Uterus (tissue), 4 donors: ENCODE results near the gene ABCG4. TPM values are rescaled to one million over a fixed set of nuclear protein-coding genes. Genes with fewer than 3 reads are reported as not detected.

Experiments
- DNase-seq, 2 donors: peaks; one replicate each; pipeline ENCODE4 v3.0.0-alpha.2; 2019 to 2020
- H3K27ac ChIP-seq, 2 donors: fragments of 200-600 bp; sonication (generic); 1 replicate in 1 of 2; 2 replicates in 1 of 2; pipeline ENCODE4 v1.5.1; 2016 to 2018
- H3K27me3 ChIP-seq, 2 donors: fragments of 200-600 bp; sonication (generic); one replicate each; pipeline ENCODE4 v1.5.1; 2018 to 2019; ENCODE audit warnings: control low read depth in 1 of 2
- H3K36me3 ChIP-seq, 2 donors: fragments of 200-600 bp; sonication (generic); one replicate each; pipeline ENCODE4 v1.5.1; 2019; ENCODE audit warnings: control low read depth in 1 of 2
- H3K4me1 ChIP-seq, 2 donors: fragments of 200-600 bp; sonication (generic); one replicate each; pipeline ENCODE4 v1.5.1; 2018 to 2019; ENCODE audit warnings: control low read depth in 1 of 2
- H3K4me3 ChIP-seq, 2 donors: fragments of 200-600 bp; sonication (generic); 1 replicate in 1 of 2; 2 replicates in 1 of 2; pipeline ENCODE4 v1.5.1; 2018 to 2019; ENCODE audit warnings: mild to moderate bottlenecking in 1 of 2
- H3K9me3 ChIP-seq, 2 donors: fragments of 200-600 bp; sonication (generic); one replicate each; pipeline ENCODE4 v1.5.1; 2019; ENCODE audit warnings: control low read depth in 1 of 2
- POLR2A ChIP-seq, 2 donors: fragments of 450-650 bp; IDR thresholded peaks; one replicate each; pipeline ENCODE4 v1.6.1; 2016; ENCODE audit warnings: antibody characterized with exemption in 2 of 2, mild to moderate bottlenecking in 1 of 2, moderate library complexity in 1 of 2
- intact Hi-C: fragments of 100-400 bp; cut with DNase I; formaldehyde crosslinking; loops from one replicate; pipeline ENCODE4 v1.15.1; 2023; ENCODE audit warnings: low total_unique reads
- total RNA-seq, 4 donors: library from RNA; depleted of rRNA in 3 of 4; stranded (reverse); fragments of >200 nt in 3 of 4; gene quantifications; one replicate each; pipeline versions ENCODE4 v1.1.0 to v1.2.4, GENCODE V29; 2014 to 2023
- TF ChIP-seq, protein P1 (sequence below), 4 experiments: fragments of 200-600 bp in 2 of 4; fragments of 450-650 bp in 2 of 4; sonication (generic) in 2 of 4; IDR thresholded peaks; one replicate each; pipeline ENCODE4 v1.5.1; 2016 to 2019; ENCODE audit warnings: antibody characterized with exemption in 4 of 4, mild to moderate bottlenecking in 2 of 4, moderate library complexity in 1 of 4
- donor health status: DM: yes; HTN: yes; CAD: no.

The ABCG4 gene
- total RNA-seq = 1 to 10 TPM in 1 of 4 donors, under 1 TPM in 1, not detected in 2; 0.55 to 2.7 TPM

DNA sequence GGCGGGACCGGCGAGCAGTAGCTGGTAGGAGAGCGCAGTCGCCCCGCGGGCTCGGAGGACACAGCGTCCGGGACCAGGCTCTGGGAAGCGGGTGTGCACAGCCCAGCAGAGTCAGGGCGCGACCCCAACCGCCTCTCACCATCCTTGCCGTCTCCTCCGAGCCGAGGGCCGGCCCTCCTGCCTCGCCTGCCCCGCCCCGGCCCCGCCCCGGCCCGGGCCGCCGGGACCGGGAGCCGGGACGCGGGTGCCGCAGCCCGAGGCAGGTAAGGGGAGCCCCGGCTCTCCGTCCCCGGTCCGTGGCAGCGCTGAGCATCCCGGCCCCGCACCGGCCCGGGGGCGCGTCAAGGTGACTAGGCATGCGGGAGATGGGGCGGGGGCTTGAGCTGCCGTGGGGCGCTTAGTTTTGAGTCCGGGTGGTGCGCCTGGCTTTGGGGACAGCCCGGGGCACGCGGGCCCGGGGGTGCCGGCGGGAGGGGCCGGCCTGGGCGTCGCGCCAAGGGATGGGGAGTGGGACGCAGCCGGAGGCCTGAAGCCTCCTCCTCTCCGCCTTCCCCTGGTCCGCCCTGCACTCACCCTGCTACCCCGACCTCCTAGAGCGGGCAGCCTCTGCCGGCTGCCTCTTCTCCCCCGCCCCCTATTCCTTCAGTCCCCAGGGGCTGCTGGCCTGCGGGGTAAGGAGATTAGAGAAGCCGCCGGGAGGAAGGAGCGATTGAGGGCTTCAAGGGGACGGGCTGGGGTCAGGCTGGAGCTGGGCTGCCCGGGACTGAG lies at the start of gene ABCG4:
Gene ABCG4, plus strand, starts transcription at position 35 of the 768 bp plus-strand sequence. CDS start 914 bp downstream, outside the sequence.
- intact Hi-C loops = no loop called here
- H3K27ac ChIP-seq = no peak within 1 kb of the TSS
- DNase-seq = no peak

DNA sequence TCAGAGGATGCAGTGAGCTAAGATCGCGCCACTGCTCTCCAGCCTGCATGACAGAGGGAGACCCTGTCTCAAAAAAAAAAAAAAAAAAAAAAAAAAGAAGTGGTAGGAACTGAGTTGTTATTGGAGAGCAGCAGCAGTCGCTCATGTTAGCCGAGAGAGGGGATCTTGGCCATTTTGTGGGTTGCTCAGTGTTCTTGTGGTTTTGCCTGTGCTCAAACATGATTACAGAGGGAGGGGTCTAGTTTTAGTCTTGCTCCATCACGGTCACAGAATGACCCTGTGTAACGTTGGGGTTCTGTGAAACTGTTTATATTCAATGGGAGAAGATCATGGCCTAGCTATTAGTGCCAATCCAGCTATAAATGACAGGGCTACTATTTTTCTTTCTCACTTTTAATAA lies 49.1 kb upstream of the ABCG4 start:
- TF ChIP-seq, protein P1, sequence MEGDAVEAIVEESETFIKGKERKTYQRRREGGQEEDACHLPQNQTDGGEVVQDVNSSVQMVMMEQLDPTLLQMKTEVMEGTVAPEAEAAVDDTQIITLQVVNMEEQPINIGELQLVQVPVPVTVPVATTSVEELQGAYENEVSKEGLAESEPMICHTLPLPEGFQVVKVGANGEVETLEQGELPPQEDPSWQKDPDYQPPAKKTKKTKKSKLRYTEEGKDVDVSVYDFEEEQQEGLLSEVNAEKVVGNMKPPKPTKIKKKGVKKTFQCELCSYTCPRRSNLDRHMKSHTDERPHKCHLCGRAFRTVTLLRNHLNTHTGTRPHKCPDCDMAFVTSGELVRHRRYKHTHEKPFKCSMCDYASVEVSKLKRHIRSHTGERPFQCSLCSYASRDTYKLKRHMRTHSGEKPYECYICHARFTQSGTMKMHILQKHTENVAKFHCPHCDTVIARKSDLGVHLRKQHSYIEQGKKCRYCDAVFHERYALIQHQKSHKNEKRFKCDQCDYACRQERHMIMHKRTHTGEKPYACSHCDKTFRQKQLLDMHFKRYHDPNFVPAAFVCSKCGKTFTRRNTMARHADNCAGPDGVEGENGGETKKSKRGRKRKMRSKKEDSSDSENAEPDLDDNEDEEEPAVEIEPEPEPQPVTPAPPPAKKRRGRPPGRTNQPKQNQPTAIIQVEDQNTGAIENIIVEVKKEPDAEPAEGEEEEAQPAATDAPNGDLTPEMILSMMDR (IDR thresholded peaks at IDR 0.05) = no peak
- no peak for TF ChIP-seq POLR2A (IDR thresholded peaks at IDR 0.05)
- Histone ChIP-seq H3K4me1 (peaks cover 0 to 12% of the 10 kb centered on the region in 2 donors), H3K27me3 (no peaks in the 10 kb centered on the region), H3K4me3 (no peak overlapping the region), H3K27ac (no peak overlapping the region), H3K9me3 (no peaks in the 10 kb centered on the region), H3K36me3 (no peaks in the 10 kb centered on the region)
- no peak for DNase-seq
- intact Hi-C loops = loop anchor here (10.0 kb wide), 1 partner anchor 235 kb away; the partner anchor contains the start of gene RNF26

More for the DNA sequence above, at the start of gene ABCG4:
- peak within 1 kb of the TSS; percentile 32 to 50 for H3K4me3 ChIP-seq
- H3K27me3 ChIP-seq = no peaks in the 10 kb centered on the region
- H3K36me3 ChIP-seq = no peaks in the 10 kb centered on the region
- H3K4me1 ChIP-seq = peaks cover 0 to 7% of the 10 kb centered on the region in 2 donors
- no peaks in the 10 kb centered on the region for H3K9me3 ChIP-seq
- TF ChIP-seq, protein P1 (IDR thresholded peaks at IDR 0.05) = no peak
- no peak for TF ChIP-seq POLR2A (IDR thresholded peaks at IDR 0.05)

DNA sequence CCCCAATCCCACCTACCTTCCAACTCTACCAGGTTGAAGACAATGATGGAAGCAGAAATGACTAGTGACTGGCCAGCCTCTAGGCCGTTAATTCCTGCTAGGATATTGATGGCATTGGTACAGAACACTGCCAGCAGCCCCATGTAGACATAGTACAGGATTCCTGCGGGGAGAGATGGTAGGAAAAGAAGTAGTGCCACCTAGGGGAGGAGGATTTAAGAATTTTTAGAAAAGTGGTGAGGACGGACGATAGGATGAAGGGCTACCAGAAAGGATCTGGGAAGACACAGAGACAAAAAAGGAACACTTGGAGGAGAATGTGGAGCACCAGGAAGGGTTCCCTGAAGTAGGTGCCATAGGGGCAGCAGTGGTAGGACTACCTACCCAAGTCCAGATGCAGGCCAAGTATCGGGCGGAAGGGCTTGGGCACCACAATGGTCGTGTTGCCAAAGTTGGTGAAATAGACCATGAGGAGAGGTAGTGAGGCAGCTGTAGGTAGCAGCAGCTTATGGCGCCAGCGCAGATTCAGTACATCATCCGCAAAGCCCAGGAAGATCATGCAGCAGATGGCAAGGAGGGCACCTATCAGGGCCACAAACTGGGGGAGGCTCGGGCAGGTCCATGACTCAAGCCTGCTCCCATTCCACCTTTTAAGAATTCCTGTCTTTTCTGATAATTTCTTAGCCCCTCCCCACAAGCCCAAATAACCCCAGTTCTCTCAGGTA lies 48.4 kb upstream of the ABCG4 start:
- no peak for DNase-seq
- intact Hi-C loops = no loop called here
- Histone ChIP-seq H3K27me3 (no peaks in the 10 kb centered on the region), H3K4me1 (peaks cover 0 to 12% of the 10 kb centered on the region in 2 donors), H3K4me3 (peak overlapping the region; percentile 63 to 86), H3K9me3 (no peaks in the 10 kb centered on the region), H3K36me3 (no peaks in the 10 kb centered on the region), H3K27ac (no peak overlapping the region)
- TF ChIP-seq, protein P1 (IDR thresholded peaks at IDR 0.05) = no peak
- TF ChIP-seq POLR2A (IDR thresholded peaks at IDR 0.05) = no peak

DNA sequence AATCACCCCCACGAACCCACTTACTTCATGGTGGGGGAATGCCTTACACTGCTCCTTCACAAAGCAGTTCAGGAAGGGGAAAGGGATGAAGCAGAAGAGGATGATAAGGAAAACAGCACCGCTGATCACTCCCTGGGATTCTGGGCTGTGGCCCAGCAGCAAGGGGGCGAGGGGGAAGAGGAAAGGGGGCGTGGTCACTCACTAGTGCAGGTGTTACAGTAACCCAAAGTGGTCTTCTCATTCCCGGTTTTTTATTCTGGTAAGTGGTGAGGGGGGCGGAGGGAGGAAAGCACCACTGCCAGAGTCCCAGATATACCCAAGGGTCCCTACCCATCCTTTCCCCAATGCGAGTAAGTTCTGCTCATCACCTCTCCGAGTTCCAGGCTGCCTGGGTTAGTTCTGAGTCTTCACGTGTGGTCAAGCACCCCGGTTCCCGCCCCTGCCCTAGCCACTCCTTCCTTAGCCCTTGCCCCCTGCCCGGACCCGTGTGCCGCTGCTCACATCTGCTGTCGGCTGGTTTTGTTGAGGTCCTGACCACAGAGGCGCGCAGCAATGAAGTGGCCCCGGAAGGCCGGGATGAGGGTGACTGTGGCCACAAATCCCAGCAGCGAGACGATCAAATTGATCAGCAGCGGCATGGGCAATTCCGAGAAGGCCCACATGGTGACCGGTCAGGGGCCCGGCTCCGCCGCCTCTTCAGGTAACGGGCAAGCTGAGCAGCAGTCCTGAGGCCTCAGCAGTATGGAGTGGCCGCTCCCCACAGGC lies 47.7 kb upstream of the ABCG4 start:
- H3K27me3 ChIP-seq = no peaks in the 10 kb centered on the region
- intact Hi-C loops = no loop called here
- H3K4me1 ChIP-seq = peaks cover 0 to 12% of the 10 kb centered on the region in 2 donors
- H3K27ac ChIP-seq = peak overlapping the region; percentile 92 to 97
- no peaks in the 10 kb centered on the region for H3K9me3 ChIP-seq
- DNase-seq = no peak
- H3K36me3 ChIP-seq = no peaks in the 10 kb centered on the region
- no peak for TF ChIP-seq POLR2A (IDR thresholded peaks at IDR 0.05)
- TF ChIP-seq, protein P1 (IDR thresholded peaks at IDR 0.05) = peak in 1 of 4 experiments; percentile 12
- peak overlapping the region; percentile 63 to 86 for H3K4me3 ChIP-seq
